Measurements from ENCODE around the gene HOXA11.

- TF ChIP-seq CTCF (IDR thresholded peaks at IDR 0.05; ENCODE audit: low read depth, low read length, missing input control): no peak
- no peak for TF ChIP-seq MAX (IDR thresholded peaks at IDR 0.05)
- TF ChIP-seq SP1 (IDR thresholded peaks at IDR 0.05): no peak
These were observed 27.7 kb upstream of the HOXA11 start for GRCh38 chr7:27212497-27213432.
